H9 (cell line): Measurements from ENCODE around the gene WWC1. TPM values are rescaled to one million over a fixed set of nuclear protein-coding genes. Genes with fewer than 3 reads are reported as not detected.

Experiments
- DNase-seq: peaks from one replicate; pipeline ENCODE4 v3.0.0-alpha.2; 2017
- H2AFZ ChIP-seq: one replicate; pipeline ENCODE4 v1.6.1; 2013; ENCODE audit warnings: mild to moderate bottlenecking, low read length, control low read depth, moderate library complexity
- H2AK5ac ChIP-seq: 2 replicates; pipeline ENCODE4 v1.6.1; 2013; ENCODE audit warnings: low read length, control low read depth, mixed read lengths; ENCODE audit not compliant: insufficient read length
- H2BK120ac ChIP-seq: one replicate; pipeline ENCODE4 v1.6.1; 2013; ENCODE audit warnings: low read depth, mild to moderate bottlenecking, low read length, control low read depth, inconsistent platforms; ENCODE audit not compliant: poor library complexity, severe bottlenecking
- H2BK12ac ChIP-seq: 2 replicates; pipeline ENCODE4 v1.6.1; 2013; ENCODE audit warnings: low read length, control low read depth, mixed read lengths, low read depth; ENCODE audit not compliant: insufficient read length
- H2BK15ac ChIP-seq: 2 replicates; pipeline ENCODE4 v1.6.1; 2013; ENCODE audit warnings: low read depth, low read length, control low read depth
- H2BK20ac ChIP-seq: one replicate; pipeline ENCODE4 v1.6.1; 2013; ENCODE audit warnings: low read depth, mild to moderate bottlenecking, low read length, control low read depth, inconsistent platforms; ENCODE audit not compliant: poor library complexity, severe bottlenecking
- H2BK5ac ChIP-seq: 2 replicates; pipeline ENCODE4 v1.6.1; 2013; ENCODE audit warnings: low read length, control low read depth, mixed read lengths; ENCODE audit not compliant: insufficient read length
- H3K14ac ChIP-seq: 2 replicates; pipeline ENCODE4 v1.6.1; 2013; ENCODE audit warnings: low read length, control low read depth; ENCODE audit not compliant: insufficient read depth
- H3K18ac ChIP-seq: 2 replicates; pipeline ENCODE4 v1.6.1; 2013; ENCODE audit warnings: low read depth, mild to moderate bottlenecking, mixed read lengths, low read length, control low read depth; ENCODE audit not compliant: insufficient read length
- H3K23ac ChIP-seq: 2 replicates; pipeline ENCODE4 v1.6.1; 2013; ENCODE audit warnings: low read length, control low read depth, mixed read lengths, low read depth; ENCODE audit not compliant: insufficient read length
- H3K23me2 ChIP-seq: 2 replicates; pipeline ENCODE4 v1.6.1; 2013; ENCODE audit warnings: low read depth, mild to moderate bottlenecking, mixed read lengths, low read length, control low read depth; ENCODE audit not compliant: insufficient read length, poor library complexity, severe bottlenecking
- H3K27ac ChIP-seq: 2 replicates; pipeline ENCODE4 v1.5.1; 2013; ENCODE audit warnings: low read length, control low read depth, mixed read lengths, low read depth; ENCODE audit not compliant: insufficient read length
- H3K27me3 ChIP-seq: 2 replicates; pipeline ENCODE4 v1.6.1; 2013; ENCODE audit warnings: low read length, control low read depth, inconsistent platforms; ENCODE audit not compliant: insufficient read depth
- H3K4ac ChIP-seq: 2 replicates; pipeline ENCODE4 v1.6.1; 2013; ENCODE audit warnings: low read depth, mild to moderate bottlenecking, control low read depth, inconsistent platforms, low read length, moderate library complexity
- H3K4me1 ChIP-seq: 2 replicates; pipeline ENCODE4 v1.6.1; 2013; ENCODE audit warnings: low read length, control low read depth, inconsistent platforms; ENCODE audit not compliant: insufficient read depth
- H3K4me2 ChIP-seq: 2 replicates; pipeline ENCODE4 v1.6.1; 2013; ENCODE audit warnings: low read length, control low read depth, mixed read lengths; ENCODE audit not compliant: insufficient read length, insufficient read depth
- H3K56ac ChIP-seq: 2 replicates; pipeline ENCODE4 v1.6.1; 2013; ENCODE audit warnings: low read depth, mild to moderate bottlenecking, mixed read lengths, low read length, control low read depth; ENCODE audit not compliant: insufficient read length
- H3K79me1 ChIP-seq: 2 replicates; pipeline ENCODE4 v1.6.1; 2013; ENCODE audit warnings: low read depth, mild to moderate bottlenecking, moderate library complexity, low read length, control low read depth, inconsistent platforms; ENCODE audit not compliant: insufficient read depth, poor library complexity, severe bottlenecking
- H3K79me2 ChIP-seq: 2 replicates; pipeline ENCODE4 v1.6.1; 2013; ENCODE audit warnings: low read length, control low read depth, inconsistent platforms; ENCODE audit not compliant: insufficient read depth
- H3K9ac ChIP-seq: 2 replicates; pipeline ENCODE4 v1.6.1; 2013; ENCODE audit warnings: low read length, control low read depth, mixed read lengths; ENCODE audit not compliant: insufficient read length; ENCODE audit errors: extremely low read depth
- H3K9me3 ChIP-seq: one replicate; pipeline ENCODE4 v1.6.1; 2013; ENCODE audit warnings: low read depth, low read length, inconsistent platforms; ENCODE audit not compliant: control insufficient read depth
- H3T11ph ChIP-seq: one replicate; pipeline ENCODE4 v1.6.1; 2013; ENCODE audit warnings: mild to moderate bottlenecking, low read length, control low read depth, inconsistent platforms
- H4K20me1 ChIP-seq: one replicate; pipeline ENCODE4 v1.6.1; 2013; ENCODE audit not compliant: control insufficient read depth, insufficient read length, insufficient read depth
- H4K5ac ChIP-seq: 2 replicates; pipeline ENCODE4 v1.6.1; 2013; ENCODE audit warnings: low read depth, mild to moderate bottlenecking, mixed read lengths, low read length, control low read depth; ENCODE audit not compliant: insufficient read length
- H4K8ac ChIP-seq: replicated peaks from 2 replicates; pipeline ENCODE4 v1.6.1; 2013; ENCODE audit warnings: low read length, control low read depth, mixed read lengths, low read depth; ENCODE audit not compliant: insufficient read length
- H4K91ac ChIP-seq: 2 replicates; pipeline ENCODE4 v1.6.1; 2013; ENCODE audit warnings: low read depth, mild to moderate bottlenecking, moderate library complexity, mixed read lengths, low read length, control low read depth; ENCODE audit not compliant: insufficient read length
- H3K27ac Mint-ChIP-seq, 3 experiments: 2 replicates in 2 of 3; 3 replicates in 1 of 3; pipeline ENCODE4 v1.8.0; 2020 to 2021; ENCODE audit warnings: mixed read lengths in 3 of 3, mild to moderate bottlenecking in 1 of 3, moderate library complexity in 1 of 3
- H3K27me3 Mint-ChIP-seq: 2 replicates; pipeline ENCODE4 v1.8.0; 2021; ENCODE audit warnings: low read depth, mild to moderate bottlenecking, moderate library complexity, mixed read lengths
- H3K36me3 Mint-ChIP-seq, 3 experiments: 2 replicates in 2 of 3; 3 replicates in 1 of 3; pipeline ENCODE4 v1.8.0; 2020 to 2021; ENCODE audit warnings: low read depth in 3 of 3, mixed read lengths in 3 of 3; ENCODE audit not compliant: insufficient read depth in 1 of 3
- H3K4me1 Mint-ChIP-seq, 2 experiments: 2 replicates each; pipeline ENCODE4 v1.8.0; 2020; ENCODE audit warnings: mixed read lengths in 2 of 2
- H3K4me3 Mint-ChIP-seq, 2 experiments: 2 replicates in 1 of 2; 3 replicates in 1 of 2; pipeline ENCODE4 v1.8.0; 2020 to 2021; ENCODE audit warnings: mild to moderate bottlenecking in 2 of 2, mixed read lengths in 2 of 2, moderate library complexity in 1 of 2
- H3K9me3 Mint-ChIP-seq, 2 experiments: 2 replicates in 1 of 2; 3 replicates in 1 of 2; pipeline ENCODE4 v1.8.0; 2020; ENCODE audit warnings: mild to moderate bottlenecking in 2 of 2, mixed read lengths in 2 of 2, moderate library complexity in 1 of 2
- CTCF ChIP-seq: fragments of 200-600 bp; sonication (generic); conservative IDR thresholded peaks from 3 replicates; pipeline ENCODE4 v1.8.0; 2021; ENCODE audit warnings: antibody characterized with exemption, mild to moderate bottlenecking
- WGBS: extraction: QIAGEN DNeasy Blood & Tissue Kit; methylation state at CpG from one replicate; pipeline ENCODE4 v1.1.7; 2013; ENCODE audit warnings: missing lambda C conversion rate, low lambda C conversion rate, mixed read lengths; ENCODE audit not compliant: insufficient read length; ENCODE audit errors: extremely low coverage; 5-methylcytosine and 5-hydroxymethylcytosine counted together
- total RNA-seq: library from RNA; stranded (reverse); gene quantifications from 2 replicates; pipeline ENCODE4 v1.2.1, GENCODE V29; 2021

WWC1 gene
- total RNA-seq, 1 experiment from 2014 or later = 28.2 TPM

- peak; percentile 41; the same call in 2 of the 3 replicates for TF ChIP-seq CTCF
- no peak overlapping the region for H2BK20ac ChIP-seq
- no peak overlapping the region for H2BK12ac ChIP-seq
- H3K9me3 Mint-ChIP-seq = no peaks in the 10 kb centered on the region; a peak in 1 of 5 replicates
- no peak overlapping the region for H2AK5ac ChIP-seq
- H3K79me1 ChIP-seq = no peaks in the 10 kb centered on the region
- H4K20me1 ChIP-seq = no peaks in the 10 kb centered on the region
- H3K4me3 Mint-ChIP-seq = peak overlapping the region; percentile 73 to 90
- no peak overlapping the region for H3K14ac ChIP-seq
- H2BK120ac ChIP-seq = no peak overlapping the region
- no peak overlapping the region for H4K5ac ChIP-seq
- H2AFZ ChIP-seq = no peak overlapping the region
- no peak overlapping the region for H2BK5ac ChIP-seq
- H3K4me1 Mint-ChIP-seq = peaks cover 60 to 67% of the 10 kb centered on the region in 2 experiments
- H3K27ac ChIP-seq = no peak overlapping the region
- H3K9ac ChIP-seq = no peak overlapping the region
- H4K8ac ChIP-seq = no peak overlapping the region
- no peak overlapping the region for H3K23ac ChIP-seq
- no peak overlapping the region for H3T11ph ChIP-seq
- no peak overlapping the region for H3K27ac Mint-ChIP-seq
- H4K91ac ChIP-seq = no peak overlapping the region
- H3K56ac ChIP-seq = no peak overlapping the region
- peaks cover 13% of the 10 kb centered on the region for H3K23me2 ChIP-seq
- no CpG with 5 or more reads among the region's 64 CpGs for WGBS
- H3K27me3 ChIP-seq = no peaks in the 10 kb centered on the region
- DNase-seq = peak; percentile 66
- no peak overlapping the region for H3K18ac ChIP-seq
- peaks cover 22% of the 10 kb centered on the region for H3K27me3 Mint-ChIP-seq
- H3K4me2 ChIP-seq = peak overlapping the region; percentile 73
- no peaks in the 10 kb centered on the region for H3K9me3 ChIP-seq
- peaks cover 6% of the 10 kb centered on the region; the same call in 1 of the 2 replicates for H3K79me2 ChIP-seq
- H2BK15ac ChIP-seq = no peak overlapping the region
- H3K4me1 ChIP-seq = 0 out of 2 replicates have a peak, but pooled peaks cover 5% of the 10 kb centered on the region
- H3K36me3 Mint-ChIP-seq = no peaks in the 10 kb centered on the region; a peak in 2 of 7 replicates
- no peak overlapping the region for H3K4ac ChIP-seq
Measured at GRCh38 chr5:168291964-168292785, 730 bp downstream of the WWC1 start.
